H1 (cell line): Measurements from ENCODE around the gene MROH2A. TPM values are rescaled to one million over a fixed set of nuclear protein-coding genes. Genes with fewer than 3 reads are reported as not detected.

ENCODE experiments used
- BACH1 ChIP-seq: IDR thresholded peaks from 2 replicates; pipeline ENCODE4 v1.6.1; 2012; ENCODE audit warnings: low read length, improper control_type of control experiment
- CHD2 ChIP-seq: IDR thresholded peaks from 2 replicates; pipeline ENCODE4 v1.6.1; 2012; ENCODE audit warnings: low read length, improper control_type of control experiment
- CHD7 ChIP-seq: fragments of 300-600 bp; sonication (generic); IDR thresholded peaks from 2 replicates; pipeline ENCODE4 v1.7.1; 2012; ENCODE audit warnings: low read length, moderate library complexity, mild to moderate bottlenecking, inconsistent platforms; ENCODE audit not compliant: insufficient replicate concordance
- EP300 ChIP-seq, 2 experiments: IDR thresholded peaks; 1 replicate in 1 of 2; 2 replicates in 1 of 2; pipeline ENCODE4 v1.6.1; 2011 to 2012; ENCODE audit warnings: low read depth in 2 of 2, low read length in 2 of 2, mild to moderate bottlenecking in 2 of 2, borderline replicate concordance in 1 of 2, inconsistent platforms in 1 of 2, moderate library complexity in 1 of 2
- GTF2F1 ChIP-seq: IDR thresholded peaks from 2 replicates; pipeline ENCODE4 v1.6.1; 2012; ENCODE audit warnings: low read depth, low read length, improper control_type of control experiment, borderline replicate concordance
- PHF8 ChIP-seq: fragments of 200-600 bp; sonication (generic); conservative IDR thresholded peaks from 2 replicates; pipeline ENCODE4 v1.7.1; 2012; ENCODE audit warnings: low read depth, mild to moderate bottlenecking, inconsistent platforms, low read length, moderate library complexity
- RAD21 ChIP-seq, 2 experiments: IDR thresholded peaks in 1 of 2; conservative IDR thresholded peaks in 1 of 2; 2 replicates each; pipeline ENCODE4 v1.6.1; 2011; ENCODE audit warnings: low read depth in 2 of 2, low read length in 2 of 2, improper control_type of control experiment in 1 of 2, inconsistent platforms in 1 of 2, mild to moderate bottlenecking in 1 of 2, moderate library complexity in 1 of 2
- RXRA ChIP-seq: IDR thresholded peaks from 2 replicates; pipeline ENCODE4 v1.6.1; 2011; ENCODE audit warnings: low read depth, mild to moderate bottlenecking, low read length, moderate library complexity; ENCODE audit not compliant: insufficient read depth
- SIN3A ChIP-seq, 2 experiments: IDR thresholded peaks in 1 of 2; conservative IDR thresholded peaks in 1 of 2; 2 replicates each; pipeline ENCODE4 v1.6.1; 2011 to 2012; ENCODE audit warnings: low read length in 2 of 2, improper control_type of control experiment in 1 of 2, low read depth in 1 of 2, mild to moderate bottlenecking in 1 of 2
- SP1 ChIP-seq: IDR thresholded peaks from 2 replicates; pipeline ENCODE4 v1.6.1; 2011; ENCODE audit warnings: low read depth, low read length
- TAF7 ChIP-seq: optimal IDR thresholded peaks from 2 replicates; pipeline ENCODE3; 2011; ENCODE audit warnings: low read depth, mild to moderate bottlenecking, inconsistent platforms, low read length, moderate library complexity, borderline replicate concordance
- polyA plus RNA-seq, 7 experiments: library from polyadenylated mRNA; depleted of rRNA in 3 of 7; stranded (reverse) in 5 of 7; unstranded in 2 of 7; fragments of >200 nt in 5 of 7; fragments of 200-250 nt in 2 of 7; gene quantifications; 1 replicate in 5 of 7; 2 replicates in 1 of 7; 4 replicates in 1 of 7; pipeline versions ENCODE4 v1.2.1 to v1.2.3, GENCODE V29; 2011 to 2013; ENCODE audit warnings: missing spikeins in 2 of 7, mixed read lengths in 2 of 7
- total RNA-seq: library from RNA; stranded (reverse); fragmentation: NEBNext Ultra II Directional; extraction: Animal tissue kit (Norgen Biotek cat#: 25700); gene quantifications from 2 replicates; pipeline ENCODE4 v1.2.1, GENCODE V29; 2021

Gene MROH2A
- total and polyA plus RNA-seq, 2 of the 8 experiments (the other 6 are each of a cell fraction or from before 2014, with no cell fraction given), result not detected

DNA sequence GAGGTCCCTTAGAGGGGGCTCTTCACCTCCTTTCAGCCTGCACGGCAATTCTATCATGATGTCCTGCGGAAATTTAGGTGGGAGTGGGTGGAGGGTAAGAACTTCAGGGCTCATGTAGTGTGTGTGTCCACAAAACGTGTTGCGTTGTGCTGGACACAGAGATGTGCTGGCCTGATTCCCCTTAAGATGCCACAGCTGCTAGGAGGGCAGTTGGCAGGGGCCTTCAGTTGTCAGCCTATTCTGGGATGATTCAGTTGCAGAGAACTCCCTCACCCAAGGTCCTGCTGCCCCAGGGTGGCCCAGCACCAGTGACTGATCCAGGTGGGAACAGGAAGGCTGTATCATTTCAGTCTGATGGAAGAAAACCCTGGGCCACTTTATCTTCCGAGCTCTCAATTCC, 77.2 kb downstream of the MROH2A start (continued):
- TF ChIP-seq CHD7 (no peak), SP1 (no peak), PHF8 (no peak), BACH1 (no peak), EP300 (IDR thresholded peaks at IDR 0.05; ENCODE audit: borderline replicate concordance in 1 of 2, low read depth in 2 of 2, low read length in 2 of 2) (no peak), RAD21 (IDR thresholded peaks at IDR 0.05 in 1 of 2, conservative IDR thresholded peaks at IDR 0.05 in 1 of 2; ENCODE audit: low read depth in 2 of 2, low read length in 2 of 2) (no peak), CHD2 (no peak), TAF7 (no peak), GTF2F1 (no peak), RXRA (no peak), SIN3A (conservative IDR thresholded peaks at IDR 0.05 in 1 of 2, IDR thresholded peaks at IDR 0.05 in 1 of 2; ENCODE audit: low read depth in 1 of 2, low read length in 2 of 2) (no peak)
